ENCODE measurements around the gene PRSS36. TPM values are rescaled to one million over a fixed set of nuclear protein-coding genes. Genes with fewer than 3 reads are reported as not detected.
"Not testable (repeated sequence)": the region's sequence is repeated elsewhere in the genome, so short reads cannot be mapped to it uniquely, and the experiment has no call there.

PRSS36 gene
- polyA plus RNA-seq, 1 donor = 1.0 TPM

- no peak for DNase-seq (ENCODE audit: low read depth)
These were observed 44.1 kb downstream of the PRSS36 start for GRCh38 chr16:31105677-31106213.

GRCh38 chr16:31100876-31101641 is 48.8 kb downstream of the PRSS36 start:
- DNase-seq (ENCODE audit: low read depth) = not testable (repeated sequence)

- DNase-seq (ENCODE audit: low read depth) = no peak
These were observed 49.8 kb downstream of the PRSS36 start for GRCh38 chr16:31099860-31100638.

- peak; percentile 88 for DNase-seq (ENCODE audit: low read depth)
These were observed 55.3 kb downstream of the PRSS36 start, which contains the start of gene VKORC1 for GRCh38 chr16:31094424-31095120. TSS of gene VKORC1 (minus strand) at chr16:31094797. CDS start at chr16:31094729, 68 bp downstream.

- DNase-seq (ENCODE audit: low read depth) = no peak
These were observed 55.8 kb downstream of the PRSS36 start for GRCh38 chr16:31094088-31094423.

GRCh38 chr16:31093132-31093703 is 56.6 kb downstream of the PRSS36 start:
- DNase-seq (ENCODE audit: low read depth) = no peak

- DNase-seq (ENCODE audit: low read depth) = no peak
These were observed 57.5 kb downstream of the PRSS36 start for GRCh38 chr16:31092330-31092729.

GRCh38 chr16:31090540-31090939 is 59.3 kb downstream of the PRSS36 start:
- no peak for DNase-seq (ENCODE audit: low read depth)

GRCh38 chr16:31089199-31089598 is 60.7 kb downstream of the PRSS36 start:
- DNase-seq (ENCODE audit: low read depth) = no peak

Other genes with a start within 250 kb of the PRSS36 start
- 10.9 TPM for gene FBXL19, start 226.5 kb downstream of the PRSS36 start, polyA plus RNA-seq (ENCODE audit: insufficient read length)
- 9.9 TPM for gene ORAI3, start 201.0 kb downstream of the PRSS36 start, polyA plus RNA-seq (ENCODE audit: insufficient read length)
- 11.9 TPM for gene SETD1A, start 192.3 kb downstream of the PRSS36 start, polyA plus RNA-seq (ENCODE audit: insufficient read length)
- gene HSD3B7, start 164.9 kb downstream of the PRSS36 start, polyA plus RNA-seq (ENCODE audit: insufficient read length) = 8.9 TPM
- 1.9 TPM for gene STX1B, start 139.4 kb downstream of the PRSS36 start, polyA plus RNA-seq (ENCODE audit: insufficient read length)
- gene STX4, start 116.5 kb downstream of the PRSS36 start, polyA plus RNA-seq (ENCODE audit: insufficient read length) = 43.0 TPM
- gene ZNF668, start 75.8 kb downstream of the PRSS36 start, polyA plus RNA-seq (ENCODE audit: insufficient read length) = 8.7 TPM
- gene ZNF646, start 75.6 kb downstream of the PRSS36 start, polyA plus RNA-seq (ENCODE audit: insufficient read length) = 10.0 TPM
- 4.9 TPM for gene PRSS53, start 61.1 kb downstream of the PRSS36 start, polyA plus RNA-seq (ENCODE audit: insufficient read length)
- gene VKORC1, start 55.3 kb downstream of the PRSS36 start, polyA plus RNA-seq (ENCODE audit: insufficient read length) = 61.3 TPM
- gene BCKDK, start 41.7 kb downstream of the PRSS36 start, polyA plus RNA-seq (ENCODE audit: insufficient read length) = 25.2 TPM
- gene KAT8, start 32.4 kb downstream of the PRSS36 start, polyA plus RNA-seq (ENCODE audit: insufficient read length) = 54.9 TPM
- gene PRSS8, start 14.3 kb downstream of the PRSS36 start, polyA plus RNA-seq (ENCODE audit: insufficient read length) = 0.09 TPM
- 351 TPM for gene FUS, start 30.1 kb upstream of the PRSS36 start, polyA plus RNA-seq (ENCODE audit: insufficient read length)
- gene PYCARD, start 52.7 kb upstream of the PRSS36 start, polyA plus RNA-seq (ENCODE audit: insufficient read length) = 4.8 TPM
- gene TRIM72, start 64.1 kb upstream of the PRSS36 start, polyA plus RNA-seq (ENCODE audit: insufficient read length) = 82.7 TPM
- 2.1 TPM for gene PYDC1, start 67.1 kb upstream of the PRSS36 start, polyA plus RNA-seq (ENCODE audit: insufficient read length)
- 3.2 TPM for gene ITGAM, start 109.9 kb upstream of the PRSS36 start, polyA plus RNA-seq (ENCODE audit: insufficient read length)
- 0.81 TPM for gene ITGAX, start 205.1 kb upstream of the PRSS36 start, polyA plus RNA-seq (ENCODE audit: insufficient read length)
- gene ITGAD, start 243.3 kb upstream of the PRSS36 start, polyA plus RNA-seq (ENCODE audit: insufficient read length) = 0.78 TPM